HG03558 (cell line): ENCODE results near the gene SAFB2.

ENCODE experiments used
- ATAC-seq: cut with Tn5 transposase; IDR thresholded peaks from one replicate; pipeline ENCODE4 v1.9.1; 2021; ENCODE audit warnings: moderate number of reproducible peaks; ENCODE audit not compliant: unreplicated experiment; ENCODE audit errors: extremely low read depth

Gene SAFB2

DNA sequence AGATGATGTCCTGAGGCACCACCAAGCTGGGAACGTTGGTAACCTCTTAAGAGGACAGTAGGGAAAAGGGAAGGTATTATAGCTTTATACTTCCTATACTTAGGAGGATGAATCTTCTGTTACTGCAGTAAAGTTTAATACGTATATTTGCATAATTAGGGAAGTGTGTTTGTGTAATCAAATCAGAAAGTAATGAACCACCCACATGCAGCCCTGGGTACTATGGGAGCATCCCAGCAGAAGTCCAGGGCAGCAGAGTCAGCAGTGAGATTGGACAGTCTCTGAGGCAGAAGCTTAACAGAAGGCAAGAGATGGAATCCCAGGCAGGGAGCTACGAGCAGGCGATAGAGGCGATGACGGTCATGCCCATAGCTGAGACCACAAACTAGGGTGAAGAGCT is 12.9 kb upstream of the SAFB2 start:
- no peak for ATAC-seq

GRCh38 chr19:5632657-5633056 is 10.1 kb upstream of the SAFB2 start:
- ATAC-seq: no peak

GRCh38 chr19:5632241-5632612 is 9.7 kb upstream of the SAFB2 start:
- ATAC-seq: no peak

DNA sequence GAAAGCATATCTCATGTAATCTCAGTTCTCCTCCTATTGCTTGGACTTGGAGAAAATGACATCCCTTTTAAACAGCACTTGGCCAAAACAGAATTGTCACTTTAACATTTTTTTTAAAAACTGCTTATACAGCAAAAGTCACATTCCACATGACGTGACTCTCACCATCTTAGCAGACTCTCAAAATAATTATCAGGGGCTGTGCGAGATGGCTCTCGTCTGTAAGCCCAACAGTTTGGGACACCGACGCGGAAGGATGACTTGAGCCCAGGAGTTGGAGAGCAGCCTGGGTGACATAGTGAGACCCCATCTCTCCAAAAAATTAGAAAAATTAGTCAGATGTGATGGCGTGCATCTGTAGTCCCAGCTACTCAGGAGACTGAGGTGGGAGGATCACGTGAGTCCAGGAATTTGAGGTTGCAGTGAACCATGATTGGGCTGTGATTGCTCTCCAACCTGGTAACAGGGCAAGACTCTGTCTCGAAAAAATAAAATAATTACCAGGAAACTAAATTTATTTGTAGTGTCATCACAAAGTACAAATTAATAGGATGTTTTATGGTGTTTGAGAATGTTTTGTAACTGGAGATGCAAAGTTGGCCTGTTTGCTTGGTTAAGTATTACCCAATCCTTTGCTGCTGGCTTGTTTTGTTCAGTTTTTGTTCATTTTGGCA is 9.1 kb upstream of the SAFB2 start:
- no peak for ATAC-seq

GRCh38 chr19:5628919-5629481 is 6.4 kb upstream of the SAFB2 start:
- ATAC-seq: no peak

GRCh38 chr19:5628461-5628860 is 5.9 kb upstream of the SAFB2 start:
- no peak for ATAC-seq

DNA sequence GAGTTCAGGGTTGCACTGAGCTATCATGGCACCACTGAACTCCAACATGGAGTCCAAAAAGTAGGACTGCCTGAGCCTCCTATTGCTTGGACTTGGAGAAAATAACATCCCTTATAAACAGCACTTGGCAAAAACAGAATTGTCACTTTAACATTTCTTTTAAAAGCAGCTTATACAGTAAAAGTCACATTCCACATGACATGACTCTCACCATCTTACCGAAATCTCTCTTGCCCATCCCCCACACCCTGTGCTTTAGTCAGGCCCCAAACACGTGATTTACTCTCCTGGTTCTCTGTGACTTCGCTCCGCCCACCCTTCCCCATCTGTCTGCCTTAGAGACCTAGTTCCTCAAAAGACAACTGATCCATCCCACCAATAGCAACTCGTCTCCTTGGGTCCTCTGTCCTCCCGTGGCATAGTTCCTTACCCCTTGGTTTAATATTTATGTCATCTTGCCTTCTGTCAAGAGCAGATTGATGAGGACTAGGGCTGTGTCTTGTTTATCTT is 4.9 kb upstream of the SAFB2 start:
- ATAC-seq: no peak

DNA sequence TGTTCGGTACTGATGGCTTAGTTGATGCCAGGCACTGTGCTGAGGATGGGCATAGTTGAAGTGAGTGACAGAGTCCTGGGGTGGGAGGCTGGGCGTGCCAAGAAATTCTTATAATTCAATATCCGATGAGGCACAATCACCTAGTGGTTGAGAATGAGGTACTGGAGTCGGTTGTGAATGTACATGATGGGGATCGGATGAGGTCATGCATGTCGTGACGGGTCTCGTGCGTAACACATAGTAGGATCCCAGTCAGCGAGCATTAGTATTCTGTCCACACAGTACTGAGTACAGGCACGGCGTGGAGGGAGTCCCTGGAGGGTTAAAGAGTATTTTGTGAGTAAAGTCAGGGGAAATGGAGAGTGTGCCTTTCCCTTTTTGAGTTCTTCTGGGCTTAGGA is 3.1 kb upstream of the SAFB2 start:
- ATAC-seq: no peak

DNA sequence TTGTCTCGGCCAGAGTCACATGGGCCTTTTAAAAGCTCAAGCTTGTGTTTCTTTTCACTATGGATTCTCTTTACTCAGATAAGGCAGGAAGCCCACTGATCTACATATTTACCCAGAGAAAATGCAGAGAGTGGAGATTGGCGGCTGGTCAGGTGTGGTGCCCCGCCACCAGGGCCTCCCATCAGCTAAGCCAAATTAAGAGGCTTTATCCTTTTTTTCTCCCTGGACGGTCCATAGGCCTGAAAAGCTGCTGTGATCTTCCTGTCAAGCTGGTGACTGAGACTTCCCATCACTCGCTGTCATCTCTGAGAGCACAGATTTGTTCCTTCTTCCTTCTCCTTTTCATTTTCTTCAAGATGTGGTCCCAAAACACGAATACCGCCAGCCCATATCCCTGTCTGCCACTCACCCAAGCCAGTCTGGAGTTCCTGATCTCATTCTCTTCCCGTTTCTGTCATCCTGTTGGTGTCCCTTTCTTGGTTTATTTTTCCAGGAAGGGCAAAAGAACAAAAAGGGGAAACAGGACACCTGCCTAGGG is 2.2 kb upstream of the SAFB2 start:
- no peak for ATAC-seq

DNA sequence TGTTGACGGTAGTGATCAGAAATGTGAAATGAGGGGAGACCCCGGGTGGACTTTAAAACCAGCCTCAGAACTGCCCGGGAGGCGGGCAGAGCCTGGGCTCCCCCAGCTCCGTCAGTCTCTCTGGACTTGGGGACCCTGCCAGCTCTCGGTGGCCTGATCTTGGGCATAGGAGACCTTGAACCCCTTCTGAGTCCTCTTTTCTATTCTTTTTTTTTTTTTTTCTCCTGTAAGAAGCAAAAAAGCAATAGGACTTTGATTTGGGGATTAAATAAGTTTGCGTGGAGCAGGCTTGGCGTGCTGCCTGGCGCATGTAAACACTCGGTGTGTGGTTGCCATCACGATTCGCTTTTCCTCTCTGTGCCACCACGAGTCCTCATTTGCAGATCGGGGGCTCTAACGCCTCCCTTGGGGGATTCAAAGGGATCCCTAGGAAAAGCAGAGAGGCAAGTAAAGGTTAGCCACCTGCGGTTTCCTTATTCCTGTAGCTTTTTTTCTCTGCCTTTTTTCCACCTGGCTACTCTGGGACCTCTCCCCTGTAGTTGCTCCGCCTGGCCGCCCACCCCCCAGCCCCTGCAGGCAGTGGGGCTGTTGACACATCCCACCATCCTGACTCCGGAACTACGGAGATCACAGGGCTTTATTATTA is 1.6 kb upstream of the SAFB2 start:
- ATAC-seq: no peak

DNA sequence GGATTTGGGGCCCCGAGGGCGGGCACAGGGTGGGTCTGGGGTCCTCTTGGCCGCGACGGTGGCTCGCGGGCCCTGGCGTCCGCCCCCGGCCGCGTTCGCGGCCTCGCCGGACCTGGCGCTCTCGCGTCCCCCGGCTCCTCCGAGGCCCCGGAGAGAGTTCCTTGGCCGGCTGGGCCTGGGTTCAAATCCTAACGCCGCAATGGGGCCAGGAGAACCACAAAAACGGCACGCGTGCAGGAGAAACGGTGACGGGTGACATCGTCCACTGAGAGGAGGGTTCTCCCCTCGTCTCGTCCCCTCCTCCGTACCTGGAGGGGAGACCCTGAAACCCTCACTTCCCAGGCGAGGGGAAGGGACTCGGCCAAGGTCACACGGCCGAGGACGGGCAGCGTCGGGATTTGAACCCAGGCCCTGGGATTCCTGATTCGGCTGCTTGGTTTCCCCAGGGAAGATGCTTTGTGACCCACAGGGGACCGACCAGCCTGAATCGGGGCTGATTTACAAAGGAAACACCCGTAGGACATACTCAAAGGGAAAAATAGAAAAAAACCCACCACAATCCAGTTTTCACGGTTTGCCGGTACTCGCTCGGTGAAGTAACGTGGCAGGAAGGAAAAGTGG is 931 bp upstream of the SAFB2 start:
- ATAC-seq: no peak

DNA sequence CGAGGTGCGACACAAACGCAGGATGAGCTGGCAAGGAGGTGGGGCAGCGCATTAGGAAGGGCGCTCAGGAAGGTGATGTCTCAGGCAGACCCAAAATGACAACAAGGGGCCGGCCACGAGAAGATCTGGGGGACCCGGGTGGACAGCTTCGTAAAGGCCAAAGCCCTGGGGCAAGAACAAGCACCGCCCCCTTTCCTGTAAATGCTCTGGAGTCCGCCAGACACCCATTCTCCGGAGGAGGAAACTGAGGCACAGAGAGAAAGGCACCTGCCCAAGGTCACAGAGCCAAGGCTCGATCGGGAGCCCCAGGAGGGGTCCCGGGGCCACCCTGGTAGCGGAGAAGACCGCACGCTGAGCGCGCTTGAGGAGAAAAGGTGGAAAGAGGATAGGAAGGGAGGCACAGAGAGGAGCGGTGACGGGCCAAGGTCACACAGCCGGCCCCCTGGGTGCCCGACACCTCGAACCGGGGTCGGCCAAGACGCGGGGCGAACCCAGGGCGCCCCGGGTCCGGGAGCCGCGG is 571 bp downstream of the SAFB2 start:
- no peak for ATAC-seq

DNA sequence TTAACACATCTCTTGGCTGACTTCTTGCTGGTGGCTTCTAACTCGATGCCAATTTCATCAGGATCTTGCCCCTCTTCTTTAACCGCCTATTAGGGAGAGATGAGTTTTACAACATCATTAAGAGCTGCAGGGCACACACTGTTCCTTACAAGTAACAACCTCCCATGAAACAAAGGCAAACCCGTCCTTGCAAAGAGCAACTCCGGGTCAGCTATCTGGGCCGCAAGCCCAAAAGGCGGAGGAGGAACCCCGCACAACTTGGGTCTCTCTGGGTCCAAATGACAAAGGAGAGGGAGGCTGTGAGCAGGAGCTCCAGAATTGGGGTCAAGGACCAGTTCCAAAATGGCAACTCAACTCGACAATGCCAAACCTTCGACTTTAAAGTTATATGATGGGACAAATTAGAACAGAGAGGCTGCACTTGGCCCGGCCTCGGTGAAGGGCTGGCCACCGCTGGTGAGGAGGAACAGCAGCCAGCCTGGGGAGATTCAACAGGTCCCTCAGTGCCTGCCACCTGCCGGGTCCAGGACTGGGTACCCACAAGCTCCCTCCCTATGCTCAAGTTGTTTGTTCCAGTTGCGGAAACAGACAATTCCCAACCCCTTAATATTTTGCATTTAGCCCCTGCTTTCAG is 1.1 kb downstream of the SAFB2 start:
- no peak for ATAC-seq

DNA sequence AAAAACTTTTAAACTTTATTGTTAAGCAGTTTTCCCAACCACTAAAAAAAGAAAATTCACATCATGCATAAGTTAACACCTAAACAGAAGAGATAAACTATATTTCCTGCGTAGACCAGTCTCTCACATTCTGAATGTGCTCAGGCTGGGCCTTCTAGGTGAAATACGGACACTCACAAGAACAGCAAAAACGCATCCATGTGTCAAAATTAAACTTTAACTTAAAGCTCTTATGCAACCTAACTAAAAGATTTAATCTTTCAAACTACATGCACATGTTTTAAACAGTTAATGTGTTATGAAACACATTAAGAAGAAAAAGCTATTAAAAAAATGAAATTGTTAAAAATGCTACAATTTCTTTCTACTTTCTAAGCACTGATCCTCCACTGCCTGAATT is 2.6 kb downstream of the SAFB2 start:
- ATAC-seq: no peak

DNA sequence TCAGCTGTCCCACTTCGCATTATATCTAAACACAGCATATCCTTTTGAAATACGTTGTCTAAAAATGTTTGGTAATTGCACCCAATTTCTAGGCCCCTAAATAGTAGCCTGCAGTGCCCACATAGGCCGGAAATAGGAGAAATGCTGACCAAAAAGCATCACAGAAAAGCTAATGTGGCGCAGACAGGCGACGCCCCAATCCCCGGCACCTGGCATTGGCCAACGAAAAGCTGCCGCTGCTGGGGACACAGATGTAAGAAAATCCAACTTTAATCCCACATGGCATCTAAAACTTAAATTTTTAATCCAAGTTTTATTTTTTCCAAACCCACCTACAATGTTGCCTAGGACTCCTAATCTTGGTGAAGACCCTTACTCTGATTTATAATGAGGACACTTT is 4.0 kb downstream of the SAFB2 start:
- ATAC-seq: no peak

- ATAC-seq: no peak
Measured at GRCh38 chr19:5617080-5617479, 5.5 kb downstream of the SAFB2 start.

GRCh38 chr19:5615756-5616327 is 6.7 kb downstream of the SAFB2 start:
- ATAC-seq: no peak

GRCh38 chr19:5612891-5613865 is 9.4 kb downstream of the SAFB2 start:
- no peak for ATAC-seq

DNA sequence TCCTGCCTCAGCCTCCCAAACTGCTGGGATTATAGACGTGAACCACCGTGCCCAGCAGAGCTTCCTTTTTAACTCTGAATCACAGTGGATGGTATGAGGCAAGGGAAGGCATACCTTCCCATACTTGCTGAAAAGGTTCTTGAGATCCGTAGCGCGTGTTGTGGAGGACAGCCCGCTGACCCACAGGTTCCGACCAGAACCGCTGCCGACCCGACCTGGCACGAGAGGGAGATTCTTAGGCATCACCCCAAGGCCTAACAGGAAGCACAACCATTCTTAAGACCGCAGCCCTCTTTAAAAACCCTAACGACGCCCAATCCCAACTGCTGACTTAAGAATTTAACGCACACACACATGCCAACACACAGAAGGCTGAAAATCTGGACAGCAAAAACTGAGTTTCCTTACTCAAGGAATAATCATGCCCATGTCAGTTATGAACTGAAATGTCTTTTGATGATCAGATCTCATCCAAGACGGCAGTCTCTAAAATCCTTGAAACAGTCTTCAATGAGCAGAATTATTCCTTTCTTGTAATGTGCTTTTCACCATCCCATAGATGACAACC is 12.6 kb downstream of the SAFB2 start:
- no peak for ATAC-seq
